ENCODE data around the gene KRTAP13-4.

DNA sequence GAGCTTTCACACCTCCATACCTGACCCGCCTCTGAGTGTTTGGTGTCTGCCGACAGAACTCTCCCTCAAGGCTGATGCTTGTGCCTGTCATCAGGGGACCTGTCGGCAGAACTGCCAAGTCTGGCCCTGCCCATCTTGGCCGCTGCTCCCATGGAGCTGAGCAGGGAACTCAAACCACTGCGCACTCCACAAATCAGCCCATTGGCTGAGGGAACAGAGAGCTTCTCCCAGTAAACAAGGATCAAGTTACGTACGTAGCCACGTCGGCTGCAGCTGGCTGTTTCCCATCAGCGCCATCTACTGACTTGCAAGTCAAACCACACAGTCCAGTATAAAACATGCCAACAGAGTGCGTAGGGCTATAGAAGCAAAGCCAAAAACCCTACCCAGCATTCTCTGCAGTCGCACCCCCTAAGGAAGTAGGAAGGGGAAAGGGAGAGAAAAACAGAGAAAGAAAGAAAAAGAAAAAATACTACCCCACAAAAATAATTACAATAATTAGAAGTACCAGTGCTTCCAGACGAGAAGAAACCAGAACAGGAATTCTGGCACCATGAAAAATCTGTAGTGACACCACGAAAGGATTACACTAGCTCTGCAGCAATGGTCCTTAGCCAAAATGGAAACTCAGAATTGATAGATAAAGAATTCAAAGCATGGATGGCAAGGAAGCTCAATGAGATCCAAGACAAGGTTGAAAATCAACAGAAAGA, 21.1 kb upstream of the KRTAP13-4 start:
- TF ChIP-seq CTCF (IDR thresholded peaks at IDR 0.05) (no peak), POLR2AphosphoS5 (IDR thresholded peaks at IDR 0.05) (no peak), EP300 (IDR thresholded peaks at IDR 0.05) (no peak), POLR2A (IDR thresholded peaks at IDR 0.05) (no peak)

Measured in gastroesophageal sphincter (tissue), 3 donors.